ENCODE data around the gene YWHAE. TPM values are rescaled to one million over a fixed set of nuclear protein-coding genes. Genes with fewer than 3 reads are reported as not detected.

Gene YWHAE
- total and polyA plus RNA-seq, 2 of the 4 experiments (the other 2 are of a cell fraction) = 358 to 774 TPM

DNA sequence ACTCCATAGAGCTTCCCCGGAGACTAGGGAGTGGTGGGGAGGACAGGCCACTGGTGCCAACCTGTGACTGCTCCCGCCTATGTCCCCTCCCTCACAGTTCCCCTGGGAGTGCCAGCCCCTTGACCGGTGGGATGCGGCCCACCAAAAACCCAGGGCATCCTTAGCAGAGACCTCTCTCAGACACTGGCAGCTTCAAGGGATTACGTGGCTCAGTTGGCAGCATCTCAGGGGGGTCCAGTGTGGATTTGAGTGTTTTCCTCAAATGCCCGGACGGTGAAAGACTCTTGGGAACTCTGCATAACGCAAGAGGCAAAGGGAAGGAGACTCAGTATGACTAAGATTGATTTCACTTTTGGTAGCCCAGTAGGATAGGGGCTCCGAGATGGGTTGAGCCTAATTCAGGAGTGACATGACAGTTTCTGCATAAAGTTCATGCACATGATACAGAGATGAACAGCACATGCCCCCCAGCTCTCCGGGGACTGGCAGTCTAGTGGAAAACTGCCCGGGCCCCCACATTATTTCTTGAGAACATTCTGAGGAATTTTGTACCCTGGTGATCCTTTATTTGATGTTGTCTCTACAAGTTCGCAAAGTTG is 70.2 kb downstream of the YWHAE start:
- ChIA-PET POLR2A (ENCODE audit: unreplicated experiment) (no interaction called here), CTCF (interaction anchor here (0.5 kb wide), 1 partner anchor 304 kb away, joined by 3 read pairs; no protein-coding TSS in a partner anchor)
- dilution Hi-C loops (cut with HindIII; ENCODE audit: low sequenced_read_pairs, unreplicated experiment) = no loop called here
- DNase-seq (no peak), ATAC-seq (ENCODE audit: low read depth) (no peak)
- H3K9ac ChIP-seq (ENCODE audit: low read depth, low read length) = no peak overlapping the region
- in situ Hi-C loops (cut with MboI; ENCODE audit: low sequenced_read_pairs) = loop anchor here (5.0 kb wide), 1 partner anchor 58 kb away; the partner anchor contains the start of gene BHLHA9
- H3K18ac ChIP-seq (ENCODE audit: low read depth, low read length) = no peak overlapping the region
- H3K4ac ChIP-seq (ENCODE audit: low read depth, low read length) = no peak overlapping the region
- no peak overlapping the region for H2BK120ac ChIP-seq (ENCODE audit: low read depth, low read length)
- H2AFZ ChIP-seq (replicated peaks; ENCODE audit: low read length, poor library complexity) = no peak overlapping the region
- no TSS peak for BruUV-seq (replicated peaks)
- H2BK20ac ChIP-seq (ENCODE audit: low read depth, low read length) = no peak overlapping the region
- H4K5ac ChIP-seq (ENCODE audit: low read depth, low read length) = no peak overlapping the region
- no peaks in the 10 kb centered on the region; a peak in 1 of 4 replicates for H3K79me1 ChIP-seq (ENCODE audit: low read depth in 1 of 2, low read length in 2 of 2)
- H4K20me1 ChIP-seq (ENCODE audit: insufficient read depth, low read length) = no peaks in the 10 kb centered on the region; the same call in 1 of the 2 replicates
- 65% methylated on average over 5 of the region's 12 CpGs; no CpG with 5 or more reads in 1 of the 2 experiments for WGBS, 2 experiments (ENCODE audit: extremely low coverage in 2 of 2, insufficient read length in 1 of 2)
- H2AK5ac ChIP-seq (ENCODE audit: low read depth, low read length) = no peak overlapping the region
- H3K4me1 ChIP-seq (ENCODE audit: control insufficient read depth, insufficient read depth, low read length) = no peaks in the 10 kb centered on the region
- TF ChIP-seq SMC3 (IDR thresholded peaks at IDR 0.05; ENCODE audit: low read depth, low read length) = no peak
- no peak for TF ChIP-seq NFE2L2 (IDR thresholded peaks at IDR 0.05; ENCODE audit: low read depth, low read length)
- TF ChIP-seq, protein P1, sequence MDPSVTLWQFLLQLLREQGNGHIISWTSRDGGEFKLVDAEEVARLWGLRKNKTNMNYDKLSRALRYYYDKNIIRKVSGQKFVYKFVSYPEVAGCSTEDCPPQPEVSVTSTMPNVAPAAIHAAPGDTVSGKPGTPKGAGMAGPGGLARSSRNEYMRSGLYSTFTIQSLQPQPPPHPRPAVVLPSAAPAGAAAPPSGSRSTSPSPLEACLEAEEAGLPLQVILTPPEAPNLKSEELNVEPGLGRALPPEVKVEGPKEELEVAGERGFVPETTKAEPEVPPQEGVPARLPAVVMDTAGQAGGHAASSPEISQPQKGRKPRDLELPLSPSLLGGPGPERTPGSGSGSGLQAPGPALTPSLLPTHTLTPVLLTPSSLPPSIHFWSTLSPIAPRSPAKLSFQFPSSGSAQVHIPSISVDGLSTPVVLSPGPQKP (IDR thresholded peaks at IDR 0.05; ENCODE audit: borderline replicate concordance, low read depth, low read length) = no peak
- TF ChIP-seq MAZ (IDR thresholded peaks at IDR 0.05; ENCODE audit: borderline replicate concordance, low read depth, low read length) = no peak
- TF ChIP-seq CEBPB (IDR thresholded peaks at IDR 0.05; ENCODE audit: low read depth, low read length) = no peak
- TF ChIP-seq MAFK (IDR thresholded peaks at IDR 0.05; ENCODE audit: low read depth, low read length) = no peak
- no peak for TF ChIP-seq CHD1 (IDR thresholded peaks at IDR 0.05; ENCODE audit: low read depth, low read length)
- TF ChIP-seq MXI1 (IDR thresholded peaks at IDR 0.05; ENCODE audit: borderline replicate concordance, low read depth, low read length) = no peak
- no peak for TF ChIP-seq FOS (IDR thresholded peaks at IDR 0.05; ENCODE audit: low read depth, low read length)
- no peak for TF ChIP-seq RFX5 (IDR thresholded peaks at IDR 0.05; ENCODE audit: low read depth, low read length)
- no peak for TF ChIP-seq POLR2A (IDR thresholded peaks at IDR 0.05; ENCODE audit: low read depth, low read length)
- TF ChIP-seq BHLHE40 (IDR thresholded peaks at IDR 0.05; ENCODE audit: low read depth, low read length) = no peak
- no peak for TF ChIP-seq RCOR1 (IDR thresholded peaks at IDR 0.05; ENCODE audit: insufficient replicate concordance, low read length)
- TF ChIP-seq, protein P2, sequence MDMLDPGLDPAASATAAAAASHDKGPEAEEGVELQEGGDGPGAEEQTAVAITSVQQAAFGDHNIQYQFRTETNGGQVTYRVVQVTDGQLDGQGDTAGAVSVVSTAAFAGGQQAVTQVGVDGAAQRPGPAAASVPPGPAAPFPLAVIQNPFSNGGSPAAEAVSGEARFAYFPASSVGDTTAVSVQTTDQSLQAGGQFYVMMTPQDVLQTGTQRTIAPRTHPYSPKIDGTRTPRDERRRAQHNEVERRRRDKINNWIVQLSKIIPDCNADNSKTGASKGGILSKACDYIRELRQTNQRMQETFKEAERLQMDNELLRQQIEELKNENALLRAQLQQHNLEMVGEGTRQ (IDR thresholded peaks at IDR 0.05; ENCODE audit: low read depth, low read length) = no peak
- TF ChIP-seq, protein P3, sequence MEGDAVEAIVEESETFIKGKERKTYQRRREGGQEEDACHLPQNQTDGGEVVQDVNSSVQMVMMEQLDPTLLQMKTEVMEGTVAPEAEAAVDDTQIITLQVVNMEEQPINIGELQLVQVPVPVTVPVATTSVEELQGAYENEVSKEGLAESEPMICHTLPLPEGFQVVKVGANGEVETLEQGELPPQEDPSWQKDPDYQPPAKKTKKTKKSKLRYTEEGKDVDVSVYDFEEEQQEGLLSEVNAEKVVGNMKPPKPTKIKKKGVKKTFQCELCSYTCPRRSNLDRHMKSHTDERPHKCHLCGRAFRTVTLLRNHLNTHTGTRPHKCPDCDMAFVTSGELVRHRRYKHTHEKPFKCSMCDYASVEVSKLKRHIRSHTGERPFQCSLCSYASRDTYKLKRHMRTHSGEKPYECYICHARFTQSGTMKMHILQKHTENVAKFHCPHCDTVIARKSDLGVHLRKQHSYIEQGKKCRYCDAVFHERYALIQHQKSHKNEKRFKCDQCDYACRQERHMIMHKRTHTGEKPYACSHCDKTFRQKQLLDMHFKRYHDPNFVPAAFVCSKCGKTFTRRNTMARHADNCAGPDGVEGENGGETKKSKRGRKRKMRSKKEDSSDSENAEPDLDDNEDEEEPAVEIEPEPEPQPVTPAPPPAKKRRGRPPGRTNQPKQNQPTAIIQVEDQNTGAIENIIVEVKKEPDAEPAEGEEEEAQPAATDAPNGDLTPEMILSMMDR (conservative IDR thresholded peaks at IDR 0.05; ENCODE audit: low read depth, low read length) = no peak
- no peak for TF ChIP-seq RAD21 (IDR thresholded peaks at IDR 0.05; ENCODE audit: low read length)
- no peak overlapping the region for H2BK5ac ChIP-seq (ENCODE audit: low read depth, low read length, poor library complexity, severe bottlenecking)
- intact Hi-C loops (cut with micrococcal nuclease) = loop anchor here (5.0 kb wide), 1 partner anchor 128 kb away; no protein-coding TSS in a partner anchor
- no peak overlapping the region for H4K8ac ChIP-seq (ENCODE audit: low read depth in 2 of 2, low read length in 2 of 2)
- H3K9me1 ChIP-seq (ENCODE audit: insufficient read depth, low read length) = no peaks in the 10 kb centered on the region
- no peak overlapping the region for H3K4me2 ChIP-seq (ENCODE audit: low read depth, low read length)
- H3K23ac ChIP-seq (ENCODE audit: low read depth, low read length) = no peak overlapping the region
- H3K56ac ChIP-seq (ENCODE audit: extremely low read depth, insufficient read depth, low read length) = no peak overlapping the region
- H2BK15ac ChIP-seq (ENCODE audit: low read depth, low read length) = no peak overlapping the region
- H3K27me3 ChIP-seq (ENCODE audit: control insufficient read depth, insufficient read depth, low read length) = no peaks in the 10 kb centered on the region
- no peak overlapping the region for H3K14ac ChIP-seq (replicated peaks; ENCODE audit: low read depth, low read length)
- H4K91ac ChIP-seq (ENCODE audit: insufficient read depth, low read depth, low read length) = no peak overlapping the region
- no peak overlapping the region for H3K27ac ChIP-seq (ENCODE audit: insufficient read depth, low read length)
- H3K4me3 ChIP-seq (ENCODE audit: insufficient read depth, low read depth, low read length) = no peak overlapping the region
- H2AK9ac ChIP-seq (replicated peaks; ENCODE audit: low read depth, low read length, poor library complexity) = no peak overlapping the region
- no peaks in the 10 kb centered on the region for H3K36me3 ChIP-seq (ENCODE audit: control insufficient read depth, insufficient read depth, low read length)
- no peaks in the 10 kb centered on the region for H3K9me3 ChIP-seq (ENCODE audit: control insufficient read depth, insufficient read depth, low read length)
